ENCODE measurements around the gene BRD9.
"Not testable (repeated sequence)": the region's sequence is repeated elsewhere in the genome, so short reads cannot be mapped to it uniquely, and the experiment has no call there.

BRD9 gene

DNA sequence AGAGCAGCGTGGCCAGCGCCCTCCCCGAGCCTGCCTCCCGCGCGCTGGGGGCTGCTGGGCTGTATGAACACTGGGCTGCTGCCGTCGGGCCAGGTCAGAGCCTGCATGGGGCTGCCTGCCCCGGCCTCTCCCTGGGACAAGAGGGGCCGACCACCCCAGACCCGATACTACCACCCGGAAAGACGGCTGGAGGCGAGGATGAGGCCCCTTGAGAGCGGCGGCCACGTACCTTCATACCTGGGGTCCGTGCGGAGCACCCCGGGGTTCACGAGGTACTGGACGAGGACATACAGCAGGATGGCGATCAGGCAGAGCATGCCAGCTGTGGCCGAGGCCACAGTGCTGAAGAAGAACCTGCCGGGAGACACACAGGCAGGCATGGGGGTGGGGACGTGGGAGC lies 49.2 kb downstream of the BRD9 start:
- not testable (repeated sequence) for DNase-seq

DNA sequence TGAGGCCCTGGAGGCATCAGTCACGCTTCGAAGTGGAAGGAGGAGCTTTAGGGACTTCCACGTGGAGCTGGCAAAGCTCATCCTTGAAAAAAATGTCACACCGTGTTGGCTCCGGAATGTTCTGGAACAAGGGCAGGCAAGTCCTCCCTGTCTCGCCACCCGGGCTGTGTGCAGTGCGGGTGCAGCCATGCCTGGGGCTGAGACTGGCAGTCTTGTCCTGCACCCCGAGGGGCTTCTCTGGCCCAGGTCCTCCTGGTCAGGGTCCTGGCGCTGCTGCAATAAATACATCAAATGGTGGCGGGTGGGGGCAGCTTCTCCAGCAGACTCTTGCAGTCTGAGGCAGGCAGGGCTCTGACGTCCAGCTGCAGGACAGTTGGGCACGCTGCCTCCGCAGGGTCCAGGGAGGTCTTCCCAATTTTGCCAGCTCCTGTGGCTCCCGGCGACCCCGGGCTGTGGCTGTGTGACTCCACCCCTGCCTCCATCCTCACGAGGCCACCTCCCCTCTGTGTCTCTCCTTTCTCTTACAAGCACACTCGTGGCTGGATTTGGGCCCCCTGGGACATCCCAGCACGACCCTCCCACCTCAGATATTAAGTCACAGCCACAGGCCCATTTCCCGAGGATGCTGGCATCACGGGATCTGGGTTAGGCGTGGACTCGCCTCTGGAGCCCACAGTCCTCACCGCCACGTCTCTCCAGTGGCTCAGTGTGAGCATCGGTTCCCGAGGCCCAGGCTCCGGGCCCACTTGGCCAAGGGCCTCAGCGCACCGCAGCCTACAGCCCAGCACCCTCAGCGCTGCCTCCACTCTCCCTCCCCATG lies 50.0 kb downstream of the BRD9 start:
- DNase-seq, result not testable (repeated sequence)

DNA sequence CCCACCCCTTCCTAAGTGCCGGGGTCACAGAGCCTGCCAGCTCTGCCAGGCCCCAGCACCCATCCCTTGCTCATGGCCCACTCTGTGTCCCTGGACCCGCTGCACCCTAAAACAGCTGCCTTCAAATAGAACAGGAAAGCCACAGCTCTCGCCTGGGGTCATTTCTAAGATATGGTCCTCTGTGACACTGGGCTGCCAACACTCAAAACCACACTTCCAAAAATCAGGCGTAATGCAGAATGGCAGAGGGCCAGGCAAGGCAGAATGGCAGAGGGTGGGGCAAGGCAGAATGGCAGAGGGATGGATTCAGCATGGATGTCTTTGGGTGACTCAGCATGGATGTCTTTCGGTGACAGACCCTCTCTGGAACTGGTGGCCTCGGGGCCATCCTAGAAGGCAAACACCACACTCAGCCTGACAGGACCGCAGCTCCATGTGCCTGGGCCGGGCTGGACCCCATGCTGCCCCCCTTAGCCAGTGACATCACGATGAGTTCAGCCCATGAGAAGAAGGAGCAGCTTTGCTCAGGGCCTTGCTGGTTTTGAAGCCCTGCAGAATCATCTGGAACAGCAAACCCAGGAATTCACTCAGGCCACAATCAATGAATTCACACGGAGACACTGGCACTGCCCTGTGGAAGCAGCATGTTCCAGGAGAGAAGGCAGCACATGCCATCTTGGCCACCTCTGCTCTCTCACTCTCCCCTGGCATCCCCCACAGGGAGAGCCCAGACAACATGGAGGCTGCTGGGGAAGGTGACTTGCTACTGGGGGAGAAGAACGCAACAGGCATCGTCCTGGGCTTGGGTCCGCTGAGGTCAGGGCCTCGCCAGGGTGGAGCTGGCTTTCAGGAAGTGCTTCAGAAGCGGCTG lies 50.8 kb downstream of the BRD9 start:
- not testable (repeated sequence) for DNase-seq

DNA sequence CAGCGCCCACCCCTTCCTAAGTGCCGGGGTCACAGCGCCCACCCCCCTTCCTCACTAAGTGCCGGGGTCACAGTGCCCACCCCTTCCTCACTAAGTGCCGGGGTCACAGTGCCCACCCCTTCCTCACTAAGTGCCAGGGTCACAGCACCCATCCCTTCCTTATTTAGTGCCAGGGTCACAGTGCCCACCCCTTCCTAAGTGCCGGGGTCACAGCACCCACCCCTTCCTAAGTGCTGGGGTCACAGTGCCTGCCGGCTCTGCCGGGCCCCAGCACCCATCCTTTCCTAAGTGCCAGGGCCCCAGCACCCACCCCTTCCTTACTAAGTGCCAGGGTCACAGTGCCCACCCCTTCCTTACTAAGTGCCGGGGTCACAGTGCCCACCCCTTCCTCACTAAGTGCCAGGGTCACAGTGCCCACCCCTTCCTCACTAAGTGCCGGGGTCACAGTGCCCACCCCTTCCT lies 51.6 kb downstream of the BRD9 start:
- not testable (repeated sequence) for DNase-seq

DNA sequence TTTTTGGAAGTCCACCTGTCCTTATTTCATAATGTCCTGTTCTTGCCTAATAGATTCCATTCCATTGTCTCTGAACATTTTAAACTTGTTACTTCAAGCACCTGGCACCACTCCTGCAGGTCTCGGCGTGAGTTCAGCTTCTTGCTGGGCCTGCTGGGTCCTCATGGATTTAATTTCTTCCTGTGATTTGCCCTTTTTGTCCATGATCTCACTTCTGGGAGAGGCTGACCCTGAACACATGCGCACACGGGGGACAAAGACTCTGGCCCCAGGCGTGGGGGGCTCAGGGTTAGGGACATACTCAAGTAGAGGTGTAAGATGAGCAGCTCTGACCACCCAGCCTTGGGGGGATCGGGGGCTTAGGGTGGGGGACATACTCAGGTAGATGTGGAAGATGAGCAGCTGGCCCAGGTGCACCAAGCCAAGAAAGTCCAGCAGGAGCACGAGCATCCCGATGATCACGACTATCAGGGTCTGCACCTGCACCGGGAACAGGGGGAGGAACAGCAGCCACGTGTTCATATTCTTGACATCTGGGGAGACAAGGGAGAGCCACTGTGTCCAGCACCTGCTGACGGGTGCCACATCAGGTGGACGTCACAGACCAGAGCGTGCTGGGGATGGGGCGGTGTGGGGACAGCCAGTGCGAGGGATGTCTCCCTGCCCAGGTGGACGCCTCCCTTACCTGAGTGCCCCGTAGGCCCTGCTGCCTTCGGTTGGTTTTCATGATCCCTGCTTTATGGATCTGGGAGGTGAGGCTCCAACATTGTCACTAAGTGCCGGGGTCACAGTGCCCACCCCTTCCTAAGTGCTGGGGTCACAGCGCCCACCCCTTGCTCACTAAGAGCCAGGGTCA lies 52.3 kb downstream of the BRD9 start:
- DNase-seq, result not testable (repeated sequence)

DNA sequence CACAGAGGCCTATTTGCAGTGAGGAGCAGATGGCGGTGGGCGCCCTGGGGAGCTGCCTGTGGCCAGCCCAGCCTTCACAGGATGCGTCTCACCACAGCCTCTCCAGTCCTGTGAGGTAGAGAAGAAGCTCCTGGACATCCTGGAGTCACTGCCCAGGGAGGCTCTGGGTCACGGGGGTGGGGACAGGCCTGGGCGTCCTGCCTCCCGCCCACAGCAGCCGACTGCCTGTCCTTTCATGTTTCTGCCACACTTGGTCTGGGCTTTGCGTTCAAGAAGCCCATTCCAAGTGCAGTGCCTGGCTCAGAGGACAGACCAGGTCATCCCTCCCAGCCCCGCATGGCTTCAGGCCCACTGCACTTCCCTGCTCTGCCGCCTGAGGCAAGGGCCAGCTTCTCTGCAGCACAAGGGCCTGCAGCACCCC lies 54.2 kb downstream of the BRD9 start:
- not testable (repeated sequence) for DNase-seq

DNA sequence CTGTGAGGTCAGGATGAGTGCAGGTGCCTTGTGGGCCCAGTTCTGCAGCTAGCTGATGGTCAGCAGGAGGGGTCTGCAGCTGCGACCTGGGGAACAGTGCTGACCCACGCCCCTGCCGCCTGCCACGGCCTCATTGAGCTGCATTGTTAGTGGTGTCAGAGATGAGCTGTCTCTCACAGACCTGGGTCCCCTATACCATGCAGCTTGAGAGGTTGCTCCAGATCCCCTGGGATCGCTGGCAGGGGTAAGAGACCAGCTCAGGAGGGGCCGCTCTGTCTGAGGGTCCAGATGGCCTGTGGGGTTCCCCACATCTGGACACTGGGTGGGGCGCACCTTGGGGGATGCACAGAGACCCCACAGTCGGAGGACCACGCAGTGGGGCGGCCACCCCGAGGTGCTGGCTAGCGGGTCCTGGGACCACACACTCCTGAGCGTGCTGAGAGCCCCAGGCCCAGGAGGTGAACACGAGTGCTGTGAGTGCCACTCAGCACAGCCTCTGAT lies 54.9 kb downstream of the BRD9 start:
- DNase-seq, result not testable (repeated sequence)

DNA sequence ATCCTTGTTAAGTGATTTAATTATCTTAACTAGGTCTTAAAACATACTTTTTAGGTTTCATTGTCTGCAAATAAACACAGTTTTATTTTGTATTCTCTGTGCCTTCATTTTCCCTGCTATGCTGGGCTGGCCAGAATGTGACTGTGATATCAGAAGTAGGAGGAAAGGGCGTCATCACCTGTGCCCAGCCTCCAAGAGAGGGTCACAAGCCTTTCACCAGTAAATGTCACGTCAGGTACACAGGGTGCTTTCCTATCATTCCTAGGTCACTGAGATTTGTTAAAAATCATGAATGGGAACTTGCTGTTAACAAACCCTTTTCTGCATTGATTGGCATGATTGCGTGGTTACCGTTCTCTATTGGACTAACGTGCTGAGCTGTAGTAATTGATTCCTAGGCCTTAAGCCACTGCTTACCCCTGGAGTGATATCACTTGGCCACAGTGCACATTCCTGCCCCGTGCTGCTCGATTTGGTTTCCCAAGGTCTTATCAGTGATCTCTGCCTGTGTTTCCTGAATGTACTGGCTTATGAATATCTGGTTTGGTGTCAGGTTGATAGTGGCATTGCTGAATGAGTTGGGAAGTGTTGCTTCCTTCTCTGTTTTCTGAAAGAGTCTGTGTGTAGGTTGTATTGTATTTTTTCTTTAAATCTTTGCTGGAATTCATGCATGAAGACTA lies 56.5 kb downstream of the BRD9 start:
- DNase-seq, result not testable (repeated sequence)

DNA sequence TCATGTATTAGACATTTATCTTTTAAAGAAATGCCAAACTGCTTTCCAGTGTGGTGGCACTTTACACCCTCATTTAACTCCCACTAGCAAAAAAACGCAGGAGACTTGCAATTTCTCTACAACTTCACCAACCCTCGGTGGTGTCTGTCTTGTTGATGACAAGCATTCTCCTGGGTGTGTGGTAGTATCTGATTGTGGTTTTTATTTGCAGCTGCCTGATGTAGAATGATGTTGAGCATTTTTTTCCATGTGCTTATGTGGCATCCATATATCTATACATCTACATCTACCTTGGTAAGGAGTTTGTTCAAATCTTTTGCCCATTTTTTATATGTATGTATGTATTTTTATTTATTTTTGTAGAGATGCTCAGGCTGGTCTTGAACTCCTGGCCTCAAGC lies 58.6 kb downstream of the BRD9 start:
- not testable (repeated sequence) for DNase-seq

DNA sequence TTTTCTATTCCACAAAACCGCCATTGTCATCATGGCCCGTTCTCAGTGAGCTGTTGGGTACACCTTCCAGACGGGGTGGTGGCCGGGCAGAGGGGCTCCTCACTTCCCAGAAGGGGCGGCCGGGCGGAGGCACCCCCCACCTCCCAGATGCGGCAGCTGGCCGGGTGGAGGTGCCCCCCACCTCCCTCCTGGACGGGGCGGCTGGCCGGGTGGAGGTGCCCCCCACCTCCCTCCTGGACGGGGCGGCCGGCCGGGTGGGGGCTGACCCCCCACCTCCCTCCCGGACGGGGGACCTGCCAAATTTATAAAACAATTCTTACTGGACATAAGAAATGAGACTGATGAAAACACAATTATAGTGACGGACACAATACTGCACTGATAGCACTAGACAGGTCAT lies 64.4 kb downstream of the BRD9 start:
- DNase-seq, result not testable (repeated sequence)

DNA sequence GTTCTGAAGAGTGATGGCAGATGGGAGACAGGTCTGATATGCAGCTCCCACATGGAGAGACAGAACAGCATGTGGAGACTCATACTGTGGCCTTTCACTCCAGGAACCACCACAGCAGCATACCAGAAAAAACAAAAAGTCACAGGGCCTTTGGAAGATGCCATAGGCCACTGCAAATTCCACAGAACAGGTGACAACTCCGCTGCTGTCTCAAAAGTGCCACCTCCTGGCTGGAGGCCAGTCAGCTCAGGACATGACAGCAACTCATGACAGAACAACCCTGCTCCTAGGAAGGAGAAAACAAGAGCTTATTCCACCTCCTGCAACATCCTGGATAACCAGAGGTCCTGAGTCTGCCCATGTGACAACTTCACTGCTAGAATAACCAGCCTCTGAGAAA lies 67.1 kb downstream of the BRD9 start:
- peak; percentile 12 for DNase-seq

DNA sequence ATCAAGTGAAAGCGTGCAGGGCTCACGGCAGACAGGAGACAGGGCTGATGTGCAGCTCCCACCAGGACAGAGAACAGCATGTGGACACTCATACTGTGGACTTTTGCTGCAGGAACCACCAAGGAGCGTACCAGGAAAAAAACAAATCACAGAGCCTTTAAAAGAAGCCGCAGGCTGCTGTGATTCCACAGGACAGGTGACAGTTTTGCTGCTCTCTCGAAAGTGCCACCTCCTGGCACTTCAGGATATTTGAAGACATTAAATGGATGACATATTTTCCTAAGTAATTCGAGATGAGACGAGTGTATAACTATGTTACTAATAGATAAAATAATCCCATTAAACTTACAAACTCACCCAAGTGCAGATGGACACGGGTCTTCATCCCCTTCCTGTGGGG lies 71.1 kb downstream of the BRD9 start:
- DNase-seq, result no peak

DNA sequence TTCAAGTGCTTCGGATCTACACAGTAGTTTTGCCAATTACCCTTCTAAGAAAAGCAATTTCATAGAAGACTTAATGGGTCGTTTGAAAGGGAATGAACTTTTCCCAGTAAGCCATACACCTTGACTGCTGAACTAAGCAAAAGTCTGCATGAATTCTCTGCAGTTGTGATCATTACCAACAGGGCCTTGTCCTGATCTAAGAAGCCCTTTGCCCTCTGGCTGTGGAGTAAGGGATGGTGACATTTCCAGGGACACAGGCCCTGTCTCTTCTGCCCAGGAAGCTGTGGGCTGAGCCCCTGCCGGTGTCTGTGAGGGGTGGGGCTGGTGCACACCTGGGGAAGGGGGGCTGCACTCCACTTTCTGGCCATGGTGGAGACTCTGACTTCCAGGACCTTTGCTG lies 72.4 kb downstream of the BRD9 start:
- no peak for DNase-seq

DNA sequence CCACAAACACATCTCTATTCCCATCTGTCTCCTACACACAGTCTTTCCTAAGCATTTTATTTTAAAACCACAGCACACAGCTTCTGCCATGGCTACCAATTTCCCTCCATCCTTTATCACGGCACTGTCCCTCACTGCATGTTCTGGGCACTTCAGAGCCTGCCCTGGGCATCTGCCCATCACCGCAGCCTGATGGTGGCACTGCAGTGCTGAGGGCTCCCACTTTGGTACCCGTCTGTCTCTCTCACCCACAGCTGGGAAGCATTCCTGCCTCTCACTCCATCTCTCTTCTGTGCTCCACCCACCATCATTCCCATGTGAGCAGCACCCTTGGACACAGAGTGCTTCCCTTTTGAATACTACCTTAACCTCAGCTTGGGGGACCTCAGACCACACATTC lies 73.5 kb downstream of the BRD9 start:
- DNase-seq, result no peak

DNA sequence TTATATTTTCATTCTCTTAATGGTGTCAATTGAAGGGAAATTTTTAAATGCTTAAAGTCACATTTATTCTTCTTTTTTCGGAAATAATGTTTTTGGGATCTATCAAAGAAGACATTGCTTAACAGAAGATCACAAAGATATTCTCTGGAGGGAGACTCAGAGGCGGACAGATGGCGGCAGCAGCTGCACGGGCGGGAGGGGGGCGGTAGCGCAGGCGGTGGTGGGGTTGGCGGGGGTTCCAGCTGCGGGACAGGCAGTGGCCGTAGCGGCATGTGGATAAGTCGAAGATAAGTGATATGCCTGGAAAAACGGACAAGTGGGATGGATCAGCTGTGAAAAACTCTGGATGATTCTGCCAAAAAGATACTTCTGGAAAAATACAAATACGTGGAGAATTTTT lies 76.4 kb downstream of the BRD9 start:
- DNase-seq, result no peak

DNA sequence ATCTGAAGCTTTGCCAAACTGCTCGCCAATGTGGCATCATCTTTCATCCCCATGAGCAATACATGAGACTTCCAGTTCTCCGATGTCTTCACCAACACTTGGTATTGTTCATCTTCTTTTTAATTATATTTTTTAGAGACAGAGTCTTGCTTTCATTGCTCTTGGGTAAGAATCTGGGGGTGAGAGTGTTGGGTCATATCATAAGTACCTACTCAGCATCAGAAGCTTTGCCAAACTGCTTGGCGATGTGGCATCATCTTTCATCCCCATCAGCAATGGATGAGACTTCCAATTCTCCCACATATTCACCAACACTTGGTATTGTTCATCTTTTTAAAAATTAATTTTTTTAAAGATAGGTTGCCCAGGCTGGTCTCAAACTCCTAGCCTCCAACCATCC lies 77.2 kb downstream of the BRD9 start:
- DNase-seq, result no peak
